GM23248 (cell line): Measurements from ENCODE around the gene HEATR5A.

ENCODE experiments used
- EZH2 ChIP-seq: fragments of 200-600 bp; sonication (generic); IDR thresholded peaks from 2 replicates; pipeline ENCODE4 v1.6.1; 2018; ENCODE audit warnings: antibody characterized with exemption, mild to moderate bottlenecking; ENCODE audit not compliant: insufficient read depth, poor library complexity, severe bottlenecking
- EZH2phosphoT487 ChIP-seq: fragments of 200-600 bp; sonication (generic); IDR thresholded peaks from 2 replicates; pipeline ENCODE4 v1.6.1; 2018; ENCODE audit warnings: antibody characterized with exemption, moderate library complexity, mild to moderate bottlenecking, low read depth; ENCODE audit not compliant: insufficient read depth

DNA sequence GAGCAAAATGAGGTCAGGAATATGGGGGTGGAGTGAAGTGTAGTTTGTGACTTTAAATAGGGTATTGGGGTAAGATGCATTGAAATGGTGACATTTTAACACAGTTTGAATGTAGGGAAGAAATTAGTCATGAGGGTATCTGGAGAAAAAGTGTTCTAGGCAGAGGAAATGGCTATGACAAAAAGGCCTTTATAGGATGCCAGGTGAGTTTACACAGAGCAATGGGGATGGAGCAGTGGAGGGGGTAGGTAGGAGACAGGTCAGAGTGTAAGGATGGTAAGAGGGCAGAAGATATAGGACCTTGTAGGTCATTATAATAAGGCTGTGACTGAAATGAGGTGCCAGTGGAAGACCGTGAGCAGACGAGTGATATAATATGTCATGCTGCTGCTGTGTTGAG is 30.4 kb downstream of the HEATR5A start:
- no peak for TF ChIP-seq EZH2
- TF ChIP-seq EZH2phosphoT487 = no peak
